ENCODE data around the gene CCDC102A. TPM values are rescaled to one million over a fixed set of nuclear protein-coding genes. Genes with fewer than 3 reads are reported as not detected.

CCDC102A gene
- total and polyA plus RNA-seq, 9 of the 15 experiments (the other 6 are each of a cell fraction or from before 2014, with no cell fraction given): 0.03 to 4.9 (median 1.4) TPM

GRCh38 chr16:57530522-57531252, 5.7 kb downstream of the CCDC102A start:
- DNase-seq (ENCODE audit: extremely low read depth in 1 of 4, low spot score in 3 of 4) (peak in 1 of 4 experiments; percentile 2), FAIRE-seq (no peak), ATAC-seq (no peak)
- Histone ChIP-seq H3K27me3 (ENCODE audit: control insufficient read depth in 2 of 2, insufficient read depth in 2 of 2, low read length in 2 of 2) (no peaks in the 10 kb centered on the region; a peak in 1 of 5 replicates), H3K4me3 (no peak overlapping the region), H3K4me2 (ENCODE audit: insufficient read depth, low read length) (no peak overlapping the region), H3K9ac (ENCODE audit: insufficient read depth in 1 of 2, low read depth in 2 of 2, low read length in 2 of 2) (peak overlapping the region in 1 of 2 experiments; percentile 65; a peak in 2 of 4 replicates), H2AFZ (ENCODE audit: low read depth, low read length) (no peak overlapping the region), H3K36me3 (ENCODE audit: control insufficient read depth, insufficient read depth, low read length) (no peaks in the 10 kb centered on the region), H4K20me1 (replicated peaks; ENCODE audit: control insufficient read depth, insufficient read depth, low read length) (no peaks in the 10 kb centered on the region), H3K9me3 (replicated peaks; ENCODE audit: control insufficient read depth, insufficient read depth, low read depth, low read length) (no peaks in the 10 kb centered on the region), H3K27ac (ENCODE audit: extremely low read depth, low read depth, low read length) (no peak overlapping the region), H3K79me2 (ENCODE audit: control insufficient read depth, insufficient read depth, low read length) (no peaks in the 10 kb centered on the region), H3K4me1 (replicated peaks in 1 of 2; ENCODE audit: control insufficient read depth in 2 of 2, insufficient read depth in 2 of 2, low read length in 2 of 2) (peaks cover 27 to 57% of the 10 kb centered on the region in 2 experiments), H3K9me1 (ENCODE audit: control insufficient read depth, insufficient read depth, low read length) (no peaks in the 10 kb centered on the region)
- CTCF ChIA-PET (ENCODE audit: low intra/inter-chr PET ratio): no interaction called here
- TF ChIP-seq SPI1 (IDR thresholded peaks at IDR 0.05; ENCODE audit: borderline replicate concordance, low read depth, low read length): no peak
- TF ChIP-seq E2F5 (CRISPR knock-in tag; IDR thresholded peaks at IDR 0.05): no peak
- no peak for TF ChIP-seq ZNF354B (CRISPR knock-in tag; IDR thresholded peaks at IDR 0.05)
- TF ChIP-seq SREBF2 (CRISPR knock-in tag; IDR thresholded peaks at IDR 0.05): no peak
- no TSS peak for BruUV-seq (replicated peaks)
- 47% methylated on average over 19 of the region's 22 CpGs for WGBS (ENCODE audit: insufficient coverage, low coverage, missing lambda C conversion rate)
- in situ Hi-C loops (cut with MboI): no loop called here
- POLR2A ChIA-PET: interaction anchor here (0.6 to 0.7 kb wide), 2 partner anchors 23 to 35 kb away, joined by 3 read pairs; no protein-coding TSS in a partner anchor
- intact Hi-C loops (cut with micrococcal nuclease): no loop called here

All from K562 (cell line).